ENCODE measurements around the gene SLC9C1.

SLC9C1 gene

DNA sequence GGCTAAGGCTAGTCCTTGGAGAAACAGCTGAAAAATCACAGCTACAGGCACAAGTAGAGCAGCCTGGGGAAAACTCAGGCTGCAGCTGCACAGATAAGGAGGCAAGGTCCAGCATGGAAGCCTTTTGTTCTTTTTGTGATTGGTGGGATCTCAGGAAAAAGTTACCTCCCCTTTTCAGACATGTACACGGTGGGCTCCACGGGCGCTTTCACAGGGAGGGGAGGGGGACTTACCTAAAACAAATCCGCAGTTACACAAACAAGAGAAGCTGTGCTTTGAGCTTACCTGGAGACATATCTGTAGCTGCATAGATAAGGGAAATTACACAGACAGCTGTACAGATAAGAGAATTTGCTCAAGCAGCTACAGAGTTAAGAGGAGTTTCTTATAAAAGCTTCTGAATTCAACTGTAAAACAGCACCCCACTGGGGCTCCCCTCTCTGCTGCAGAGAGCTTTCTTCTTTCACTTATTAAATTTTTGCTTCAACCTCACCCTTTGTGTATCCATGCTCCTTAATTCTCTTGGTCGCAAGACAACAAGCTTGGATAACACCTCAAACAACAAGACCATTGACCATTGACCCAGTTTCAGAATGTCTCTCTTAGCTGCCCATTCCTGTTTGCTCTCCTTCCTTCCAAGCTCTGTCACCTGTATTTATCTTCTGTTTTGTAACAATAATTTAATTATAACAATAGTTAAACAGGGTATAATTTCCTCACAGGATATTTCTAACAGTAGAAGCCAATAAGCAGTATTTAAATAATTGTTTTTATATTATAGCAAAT, 28.0 kb upstream of the SLC9C1 start:
- no peak overlapping the region for H3K4me3 ChIP-seq (ENCODE audit: control insufficient read depth, low read depth, low read length)
- DNase-seq (ENCODE audit: low read depth) = no peak
- TF ChIP-seq, protein P1, sequence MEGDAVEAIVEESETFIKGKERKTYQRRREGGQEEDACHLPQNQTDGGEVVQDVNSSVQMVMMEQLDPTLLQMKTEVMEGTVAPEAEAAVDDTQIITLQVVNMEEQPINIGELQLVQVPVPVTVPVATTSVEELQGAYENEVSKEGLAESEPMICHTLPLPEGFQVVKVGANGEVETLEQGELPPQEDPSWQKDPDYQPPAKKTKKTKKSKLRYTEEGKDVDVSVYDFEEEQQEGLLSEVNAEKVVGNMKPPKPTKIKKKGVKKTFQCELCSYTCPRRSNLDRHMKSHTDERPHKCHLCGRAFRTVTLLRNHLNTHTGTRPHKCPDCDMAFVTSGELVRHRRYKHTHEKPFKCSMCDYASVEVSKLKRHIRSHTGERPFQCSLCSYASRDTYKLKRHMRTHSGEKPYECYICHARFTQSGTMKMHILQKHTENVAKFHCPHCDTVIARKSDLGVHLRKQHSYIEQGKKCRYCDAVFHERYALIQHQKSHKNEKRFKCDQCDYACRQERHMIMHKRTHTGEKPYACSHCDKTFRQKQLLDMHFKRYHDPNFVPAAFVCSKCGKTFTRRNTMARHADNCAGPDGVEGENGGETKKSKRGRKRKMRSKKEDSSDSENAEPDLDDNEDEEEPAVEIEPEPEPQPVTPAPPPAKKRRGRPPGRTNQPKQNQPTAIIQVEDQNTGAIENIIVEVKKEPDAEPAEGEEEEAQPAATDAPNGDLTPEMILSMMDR (conservative IDR thresholded peaks at IDR 0.05; ENCODE audit: control insufficient read depth, insufficient read depth, low read depth, low read length) = no peak

DNA sequence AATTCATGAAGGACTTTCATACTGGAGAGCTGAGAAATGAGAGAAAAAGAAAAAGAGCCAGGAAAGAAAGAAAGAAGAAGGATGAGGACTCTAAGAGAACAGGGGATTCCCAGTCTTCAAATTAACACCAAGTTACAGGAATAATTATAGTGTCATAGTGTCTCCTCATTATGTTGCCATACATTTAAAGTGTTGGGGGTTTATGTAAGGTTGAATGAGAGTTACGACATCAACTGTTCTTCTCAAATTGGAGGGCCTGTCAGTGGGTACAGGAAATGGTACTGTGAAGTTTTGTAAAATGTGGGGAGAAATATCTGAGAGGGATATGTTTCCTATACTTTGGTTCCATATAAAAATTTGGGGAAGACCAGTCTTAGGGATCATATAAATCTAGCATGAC, 26.7 kb upstream of the SLC9C1 start:
- DNase-seq (ENCODE audit: low read depth) = no peak
- H3K4me3 ChIP-seq (ENCODE audit: control insufficient read depth, low read depth, low read length) = no peak overlapping the region
- TF ChIP-seq, protein P1 (conservative IDR thresholded peaks at IDR 0.05; ENCODE audit: control insufficient read depth, insufficient read depth, low read depth, low read length) = no peak

DNA sequence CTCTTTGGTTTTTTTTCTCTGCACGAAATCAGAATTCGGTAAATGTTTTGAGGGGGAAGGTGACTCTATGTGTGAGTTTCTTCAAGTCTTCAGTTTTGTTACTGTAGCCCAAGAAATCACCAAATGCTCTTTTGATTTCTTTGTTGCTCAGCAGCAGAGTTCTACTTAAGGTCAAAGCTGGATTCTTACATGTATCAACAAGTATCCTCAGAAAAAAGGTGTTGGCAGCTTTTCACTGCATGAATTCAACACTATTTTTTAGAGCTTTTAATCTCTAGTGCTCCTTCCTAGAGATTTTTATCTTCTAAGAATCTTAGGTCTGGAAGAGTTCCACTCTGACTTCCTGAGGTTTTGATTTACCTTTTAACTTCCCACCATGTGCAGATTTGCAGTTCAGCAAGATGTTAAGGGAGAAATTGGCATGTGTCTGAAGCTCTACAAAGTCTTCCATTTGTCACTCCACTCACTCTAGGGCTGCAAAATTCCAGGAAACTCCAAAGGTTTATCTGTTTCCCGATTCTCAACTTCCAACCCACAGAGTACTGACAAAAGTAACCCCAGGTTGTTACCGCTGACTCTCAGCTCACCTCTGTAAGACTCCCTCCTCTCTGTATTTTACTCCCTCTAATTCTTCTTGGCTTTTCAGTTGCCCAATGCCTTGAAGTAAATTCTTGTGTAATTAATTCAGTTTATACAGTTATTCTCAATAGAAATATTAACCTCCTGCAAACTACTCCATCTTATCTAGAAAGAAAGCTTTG, 25.7 kb upstream of the SLC9C1 start:
- no peak for DNase-seq (ENCODE audit: low read depth)
- TF ChIP-seq, protein P1 (conservative IDR thresholded peaks at IDR 0.05; ENCODE audit: control insufficient read depth, insufficient read depth, low read depth, low read length) = no peak
- H3K4me3 ChIP-seq (ENCODE audit: control insufficient read depth, low read depth, low read length) = no peak overlapping the region

DNA sequence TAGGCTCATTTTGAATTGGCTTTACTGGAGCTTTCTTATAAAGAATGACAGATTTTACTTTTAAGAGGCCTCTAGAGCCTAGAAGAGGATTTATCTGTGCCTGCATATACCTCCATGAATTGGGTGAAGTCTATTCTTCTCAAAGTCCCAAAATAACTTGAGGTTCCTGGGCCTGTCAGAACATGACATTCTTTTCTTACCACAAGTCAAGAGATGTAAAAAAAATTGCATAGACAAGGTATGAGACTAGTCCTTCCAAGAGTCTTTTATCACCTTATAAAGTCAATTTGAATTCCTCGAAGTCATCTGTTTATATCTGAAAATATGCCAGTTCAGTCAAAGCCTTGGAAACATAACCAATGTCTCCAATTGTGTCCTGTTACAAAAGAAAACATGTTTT, 21.8 kb upstream of the SLC9C1 start:
- TF ChIP-seq, protein P1 (conservative IDR thresholded peaks at IDR 0.05; ENCODE audit: control insufficient read depth, insufficient read depth, low read depth, low read length) = no peak
- H3K4me3 ChIP-seq (ENCODE audit: control insufficient read depth, low read depth, low read length) = no peak overlapping the region
- no peak for DNase-seq (ENCODE audit: low read depth)

DNA sequence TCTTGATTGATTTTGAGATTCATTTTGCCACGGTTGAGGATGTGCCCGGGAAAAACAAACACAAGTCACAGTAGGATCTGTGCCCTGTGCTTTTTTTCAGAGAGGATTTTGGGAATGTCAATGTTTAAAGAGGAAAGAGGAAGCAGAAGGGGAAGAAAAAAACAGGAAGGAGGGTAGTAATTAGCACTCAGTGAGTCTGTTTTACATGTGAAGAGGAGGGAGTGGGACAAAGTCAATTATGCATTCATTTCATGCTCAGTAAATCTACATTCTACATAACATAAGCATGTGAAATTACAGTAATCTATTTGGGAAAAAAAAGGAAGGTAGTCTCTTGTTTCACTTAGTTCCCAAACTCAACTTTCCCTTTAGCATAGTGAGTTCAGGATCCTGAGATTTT, 20.6 kb upstream of the SLC9C1 start:
- TF ChIP-seq, protein P1 (conservative IDR thresholded peaks at IDR 0.05; ENCODE audit: control insufficient read depth, insufficient read depth, low read depth, low read length) = no peak
- no peak for DNase-seq (ENCODE audit: low read depth)

DNA sequence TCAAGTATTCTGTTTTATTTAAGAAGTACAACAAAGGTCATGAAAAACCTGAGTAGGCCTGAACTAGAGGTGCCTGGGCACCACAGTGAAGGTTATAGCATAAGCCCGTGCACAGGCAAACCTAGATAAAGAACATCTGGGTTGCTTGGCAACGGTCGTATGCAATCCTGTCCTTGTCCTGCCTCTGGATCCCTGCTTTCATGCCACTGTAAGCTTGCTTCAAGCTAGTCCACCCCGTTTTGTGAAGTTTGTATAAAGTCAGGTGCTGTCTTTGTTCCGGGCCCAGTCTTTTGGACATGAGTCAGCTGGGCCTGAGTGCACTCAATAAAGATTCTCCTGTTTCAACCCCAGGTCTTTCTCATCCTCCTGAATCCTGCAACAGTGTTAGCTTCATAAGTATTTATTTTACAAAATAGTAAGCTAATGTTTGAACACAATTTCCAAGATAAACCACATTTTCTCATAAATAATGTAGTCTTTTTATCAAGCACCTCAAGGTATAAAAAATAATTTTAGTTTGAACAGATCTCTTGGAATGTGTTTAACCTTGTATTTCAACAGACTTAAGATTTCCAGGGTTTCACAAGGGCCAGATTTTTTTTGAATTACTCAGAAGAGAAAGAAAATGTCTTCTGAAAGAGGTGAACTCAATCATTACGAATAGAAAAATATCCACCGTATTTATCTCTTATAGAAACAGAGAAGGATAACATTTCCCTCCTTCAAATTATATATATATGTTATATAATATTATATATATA, 14.3 kb upstream of the SLC9C1 start:
- no peak overlapping the region for H3K4me3 ChIP-seq (ENCODE audit: control insufficient read depth, low read depth, low read length)
- DNase-seq (ENCODE audit: low read depth) = peak; percentile 28
- TF ChIP-seq, protein P1 (conservative IDR thresholded peaks at IDR 0.05; ENCODE audit: control insufficient read depth, insufficient read depth, low read depth, low read length) = no peak

More for the DNA sequence above, 20.6 kb upstream of the SLC9C1 start:
- no peak overlapping the region for H3K4me3 ChIP-seq (ENCODE audit: control insufficient read depth, low read depth, low read length)
